Stimulated activated naive CD8-positive, alpha-beta T cell treated with anti-CD3 and anti-CD28 coated beads, Interleukin-15, amount 100 ng/mL, for 72 hours (primary cell): ENCODE results near the gene C4A.
"Not testable (repeated sequence)": the region's sequence is repeated elsewhere in the genome, so short reads cannot be mapped to it uniquely, and the experiment has no call there.

ENCODE experiments used
- ATAC-seq: fragments of 150-1000 bp; cut with Tn5 transposase; 2 replicates; pipeline ENCODE4 v1.10.0; 2021; ENCODE audit warnings: mild to moderate bottlenecking, moderate library complexity
- DNase-seq, 2 donors: peaks; one replicate each; pipeline ENCODE4 v3.0.0; 2021 to 2022
- H3K27ac Mint-ChIP-seq, 2 donors: one replicate each; pipeline ENCODE4 v1.8.0; 2022; ENCODE audit warnings: mild to moderate bottlenecking in 2 of 2, mixed read lengths in 2 of 2, moderate library complexity in 2 of 2
- H3K27me3 Mint-ChIP-seq: one replicate; pipeline ENCODE4 v1.8.0; 2022; ENCODE audit warnings: mixed read lengths
- H3K4me1 Mint-ChIP-seq: one replicate; pipeline ENCODE4 v1.8.0; 2022; ENCODE audit warnings: mild to moderate bottlenecking, mixed read lengths
- H3K4me3 Mint-ChIP-seq, 2 donors: one replicate each; pipeline ENCODE4 v1.8.0; 2022; ENCODE audit warnings: mild to moderate bottlenecking in 2 of 2, mixed read lengths in 2 of 2, moderate library complexity in 1 of 2
- H3K9me3 Mint-ChIP-seq, 2 donors: one replicate each; pipeline ENCODE4 v1.8.0; 2022; ENCODE audit warnings: mixed read lengths in 2 of 2

The C4A gene

DNA sequence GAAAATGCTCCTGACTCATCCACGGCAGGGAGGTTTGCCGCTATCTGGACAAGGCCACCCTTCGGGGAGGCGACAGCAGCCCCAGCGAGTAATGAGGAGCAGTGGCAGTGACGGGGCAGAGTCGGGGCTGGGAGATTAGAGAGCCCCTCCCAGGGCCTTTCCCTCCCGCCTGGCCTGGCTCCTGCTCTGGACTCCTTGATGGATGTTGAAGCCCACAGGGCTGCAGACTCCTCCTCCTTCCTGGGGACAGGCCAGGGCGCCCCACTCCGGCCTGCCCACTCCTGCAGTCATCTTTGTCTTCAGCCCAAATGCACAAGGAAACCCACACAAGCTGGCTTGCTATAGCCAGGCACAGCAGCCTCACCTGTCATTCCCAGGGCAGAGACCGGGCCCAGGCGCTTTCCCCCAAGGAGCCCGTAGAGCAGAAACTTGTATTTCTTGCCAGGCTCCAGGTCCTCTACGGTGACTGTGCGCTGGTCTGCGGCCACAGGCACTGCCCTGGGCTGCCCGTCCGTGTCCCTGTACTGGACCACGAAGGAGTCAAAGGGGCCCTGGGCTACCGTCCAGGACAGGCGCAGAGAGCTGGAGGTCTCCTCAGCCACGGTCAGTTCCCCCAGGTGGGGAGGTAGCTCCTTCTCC is 64.1 kb downstream of the C4A start:
- no peaks in the 10 kb centered on the region for H3K9me3 Mint-ChIP-seq
- H3K27ac Mint-ChIP-seq, result peak overlapping the region in 1 of 2 donors; percentile 74
- H3K4me1 Mint-ChIP-seq, result peaks cover 8% of the 10 kb centered on the region
- no peak overlapping the region for H3K4me3 Mint-ChIP-seq
- DNase-seq, result no peak
- no peaks in the 10 kb centered on the region for H3K27me3 Mint-ChIP-seq
- ATAC-seq, result no peak

DNA sequence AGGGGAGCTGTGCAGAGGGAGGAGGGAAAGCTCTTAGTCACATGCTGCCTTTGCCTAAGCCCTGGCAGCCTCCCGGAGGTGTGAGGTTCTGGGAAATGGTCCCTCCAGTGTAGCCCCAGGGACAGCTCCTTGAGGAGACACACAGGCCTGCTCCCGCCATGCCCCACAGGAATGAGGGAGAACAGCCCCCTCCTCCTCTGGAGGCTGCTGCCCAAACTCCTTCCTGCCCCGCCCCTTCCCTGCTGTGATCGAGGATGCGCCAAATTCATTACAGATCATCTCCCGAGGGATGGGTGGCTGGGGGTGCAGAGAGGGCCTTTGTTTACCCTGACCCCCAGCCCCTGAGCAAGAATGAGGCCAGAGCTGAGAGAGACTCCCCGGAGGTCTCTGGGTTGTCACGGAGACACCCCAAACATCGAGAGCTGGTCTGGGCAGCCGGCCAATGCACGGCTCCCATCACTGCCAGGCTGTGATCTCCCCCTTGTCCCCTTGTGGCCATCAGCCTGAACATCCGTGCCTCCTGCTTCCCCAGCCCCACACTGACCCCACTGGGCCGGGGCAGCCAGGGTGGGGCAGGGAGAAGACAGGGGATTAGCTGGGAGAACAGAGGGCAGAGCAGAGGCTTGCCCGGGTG is 64.7 kb downstream of the C4A start:
- Mint-ChIP-seq H3K27me3 (no peaks in the 10 kb centered on the region), H3K9me3 (no peaks in the 10 kb centered on the region), H3K4me3 (no peak overlapping the region), H3K27ac (no peak overlapping the region), H3K4me1 (peaks cover 8% of the 10 kb centered on the region)
- no peak for ATAC-seq
- DNase-seq, result no peak

DNA sequence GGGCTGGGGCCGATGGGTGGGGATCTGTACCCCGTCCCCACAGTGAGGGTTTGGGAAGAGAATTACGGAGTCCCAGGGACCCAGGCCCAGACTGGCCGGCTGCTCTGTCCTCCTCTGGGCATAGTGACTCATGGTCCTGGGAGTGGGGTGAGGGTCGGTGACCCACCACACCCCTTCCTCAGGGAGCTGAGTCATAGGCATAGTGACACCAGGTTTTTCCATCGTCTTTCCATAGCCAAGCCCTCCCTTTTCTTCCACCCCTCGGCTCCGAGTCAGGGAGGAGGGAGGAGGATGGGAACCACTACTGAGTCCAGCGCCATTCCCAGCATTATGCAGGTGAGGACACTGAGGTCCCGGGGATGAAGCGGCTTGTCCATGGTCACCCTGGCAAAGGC is 65.2 kb downstream of the C4A start:
- Mint-ChIP-seq H3K27me3 (no peaks in the 10 kb centered on the region), H3K4me1 (peaks cover 8% of the 10 kb centered on the region), H3K4me3 (no peak overlapping the region), H3K9me3 (no peaks in the 10 kb centered on the region), H3K27ac (peak overlapping the region in 1 of 2 donors; percentile 3)
- DNase-seq (no peak), ATAC-seq (no peak)

DNA sequence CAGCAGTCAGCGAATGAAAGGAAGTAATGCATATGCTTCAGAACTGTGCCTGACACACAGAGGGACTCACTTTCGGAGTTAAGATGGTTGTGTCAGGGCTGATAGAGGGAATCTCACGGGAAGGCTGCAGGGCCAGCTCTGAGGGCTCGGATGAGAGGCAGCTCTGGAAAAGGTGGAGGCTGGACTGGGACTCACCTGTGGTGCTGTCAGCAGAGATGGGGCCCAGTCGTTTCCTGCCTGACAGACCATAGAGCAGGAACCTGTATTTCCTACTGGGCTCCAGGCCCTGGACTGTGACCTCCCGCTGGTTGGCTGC is 65.6 kb downstream of the C4A start:
- no peaks in the 10 kb centered on the region for H3K9me3 Mint-ChIP-seq
- no peak for DNase-seq

DNA sequence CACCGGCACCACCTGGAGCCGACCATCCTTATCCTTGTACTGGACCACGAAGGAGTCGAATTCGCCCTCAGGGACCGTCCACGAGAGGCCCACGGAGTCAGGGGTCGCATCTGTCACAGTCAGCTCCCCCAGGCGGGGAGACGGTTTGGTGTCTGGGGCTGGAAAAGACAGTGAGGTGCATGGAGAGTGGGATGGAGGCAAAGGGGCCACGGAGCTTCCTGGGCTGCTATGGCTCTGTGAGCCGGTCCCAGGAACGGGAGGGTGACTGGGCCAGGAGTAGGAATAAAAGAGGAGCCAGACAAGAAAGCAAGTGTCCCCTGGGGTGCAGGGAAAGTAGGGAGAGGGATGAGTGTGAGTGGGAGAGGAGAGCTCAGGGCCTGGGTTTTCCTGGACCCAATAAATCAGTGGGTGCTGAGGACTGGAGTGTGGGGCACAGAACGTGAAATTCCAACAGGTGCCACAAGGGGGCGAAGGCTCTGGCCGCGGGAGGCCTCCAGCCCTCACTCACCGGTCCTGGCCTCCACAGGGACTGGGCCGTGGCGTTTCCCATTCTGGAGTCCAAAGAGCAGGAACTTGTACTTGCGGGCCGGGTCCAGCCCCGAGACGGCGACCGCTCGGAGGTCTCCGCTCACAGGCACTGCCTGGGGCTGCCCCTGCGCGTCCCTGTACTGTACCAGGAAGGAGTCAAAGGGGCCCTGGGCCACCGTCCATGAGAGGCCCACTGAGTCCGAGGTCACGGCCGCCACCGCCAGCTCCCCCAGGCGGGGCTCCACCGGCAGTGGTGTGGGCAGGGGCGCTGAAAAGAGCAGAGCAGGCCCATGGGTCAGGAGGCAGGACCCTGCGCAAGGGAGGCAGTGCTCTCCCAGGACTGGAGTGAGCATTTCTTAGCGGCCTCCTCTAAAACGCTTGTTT is 66.3 kb downstream of the C4A start:
- H3K27ac Mint-ChIP-seq, result no peak overlapping the region
- no peak overlapping the region for H3K4me3 Mint-ChIP-seq
- peaks cover 8% of the 10 kb centered on the region for H3K4me1 Mint-ChIP-seq
- H3K9me3 Mint-ChIP-seq, result no peaks in the 10 kb centered on the region
- DNase-seq, result peak; percentile 66 to 72
- ATAC-seq, result peak; percentile 81
- no peaks in the 10 kb centered on the region for H3K27me3 Mint-ChIP-seq

More for the DNA sequence above, 65.6 kb downstream of the C4A start:
- ATAC-seq, result no peak
- H3K4me1 Mint-ChIP-seq, result peaks cover 8% of the 10 kb centered on the region
- no peak overlapping the region for H3K4me3 Mint-ChIP-seq
- no peak overlapping the region for H3K27ac Mint-ChIP-seq
- no peaks in the 10 kb centered on the region for H3K27me3 Mint-ChIP-seq

DNA sequence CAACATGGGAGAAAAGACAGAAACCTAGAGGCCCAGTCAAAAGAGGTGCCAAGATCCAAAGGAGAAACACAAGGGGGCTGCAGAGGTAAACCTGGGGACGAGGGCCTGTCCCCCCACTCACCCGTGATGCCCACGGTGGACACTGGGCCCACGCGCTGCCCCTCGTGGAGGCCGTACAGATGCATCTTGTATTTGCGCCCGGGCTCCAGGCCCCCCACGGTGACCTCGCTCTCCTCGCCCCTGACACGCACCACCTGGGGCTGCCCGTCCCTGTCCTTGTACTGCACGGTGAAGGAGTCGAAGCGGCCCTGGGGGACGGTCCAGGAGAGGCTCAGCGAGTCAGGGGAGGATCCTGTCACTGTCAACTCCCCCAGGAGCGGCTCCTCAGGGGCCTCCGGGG is 67.3 kb downstream of the C4A start:
- not testable (repeated sequence) for DNase-seq, H3K4me1 Mint-ChIP-seq, H3K4me3 Mint-ChIP-seq, ATAC-seq, H3K27me3 Mint-ChIP-seq, H3K27ac Mint-ChIP-seq, H3K9me3 Mint-ChIP-seq

DNA sequence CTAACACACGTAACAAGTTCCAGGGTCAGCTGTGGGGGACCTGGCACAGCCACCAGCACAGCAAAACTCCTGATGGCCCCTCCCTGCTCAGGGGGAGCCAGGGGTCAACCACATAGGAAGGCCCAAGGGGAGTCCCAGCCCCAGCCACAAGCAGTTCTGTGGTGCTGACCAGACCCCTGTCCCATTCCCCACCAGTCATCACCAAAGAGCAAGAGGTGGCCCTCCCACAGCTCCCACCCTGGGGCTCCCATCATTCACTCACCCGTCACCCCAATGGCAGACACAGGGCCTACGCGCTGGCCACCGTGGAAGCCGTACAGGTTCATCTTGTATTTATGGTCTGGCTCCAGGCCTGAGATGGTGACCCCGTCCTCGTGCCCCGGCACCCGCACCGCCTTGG is 67.9 kb downstream of the C4A start:
- not testable (repeated sequence) for DNase-seq, H3K4me3 Mint-ChIP-seq, H3K4me1 Mint-ChIP-seq, ATAC-seq, H3K9me3 Mint-ChIP-seq, H3K27me3 Mint-ChIP-seq, H3K27ac Mint-ChIP-seq

DNA sequence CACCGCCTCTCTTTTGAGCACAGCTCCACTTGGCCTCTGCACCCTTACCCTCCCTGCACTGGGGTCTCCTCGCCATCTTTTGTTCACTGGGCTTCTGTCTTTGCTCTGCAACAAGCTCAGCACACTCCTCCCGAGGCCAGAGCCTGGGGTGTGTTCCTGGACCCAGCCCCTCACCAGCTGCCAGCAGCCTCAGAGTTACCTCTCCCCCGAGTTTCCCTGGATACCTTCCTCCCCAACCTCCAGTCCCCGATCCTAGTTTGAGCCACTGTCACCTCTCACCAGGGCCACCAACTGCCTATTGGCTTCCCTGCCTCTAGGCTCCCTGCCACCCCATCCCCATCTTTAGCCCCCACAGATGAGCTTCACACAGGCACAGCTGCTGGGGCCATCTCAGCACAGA is 68.7 kb downstream of the C4A start:
- Mint-ChIP-seq H3K27me3 (no peaks in the 10 kb centered on the region), H3K27ac (no peak overlapping the region), H3K4me3 (no peak overlapping the region), H3K4me1 (peaks cover 8% of the 10 kb centered on the region), H3K9me3 (no peaks in the 10 kb centered on the region)
- ATAC-seq (no peak), DNase-seq (no peak)
